Superior temporal gyrus (tissue), 1 donor: Measurements from ENCODE around the gene S1PR1.
A peak's percentile ranks its signal among the peaks of the same experiment; 100 is the strongest.
"Not testable (repeated sequence)": the region's sequence is repeated elsewhere in the genome, so short reads cannot be mapped to it uniquely, and the experiment has no call there.

Source experiments
- DNase-seq: peaks from one replicate; pipeline ENCODE4 v3.0.0-alpha.2; 2016; ENCODE audit errors: extremely low spot score

The S1PR1 gene

DNA sequence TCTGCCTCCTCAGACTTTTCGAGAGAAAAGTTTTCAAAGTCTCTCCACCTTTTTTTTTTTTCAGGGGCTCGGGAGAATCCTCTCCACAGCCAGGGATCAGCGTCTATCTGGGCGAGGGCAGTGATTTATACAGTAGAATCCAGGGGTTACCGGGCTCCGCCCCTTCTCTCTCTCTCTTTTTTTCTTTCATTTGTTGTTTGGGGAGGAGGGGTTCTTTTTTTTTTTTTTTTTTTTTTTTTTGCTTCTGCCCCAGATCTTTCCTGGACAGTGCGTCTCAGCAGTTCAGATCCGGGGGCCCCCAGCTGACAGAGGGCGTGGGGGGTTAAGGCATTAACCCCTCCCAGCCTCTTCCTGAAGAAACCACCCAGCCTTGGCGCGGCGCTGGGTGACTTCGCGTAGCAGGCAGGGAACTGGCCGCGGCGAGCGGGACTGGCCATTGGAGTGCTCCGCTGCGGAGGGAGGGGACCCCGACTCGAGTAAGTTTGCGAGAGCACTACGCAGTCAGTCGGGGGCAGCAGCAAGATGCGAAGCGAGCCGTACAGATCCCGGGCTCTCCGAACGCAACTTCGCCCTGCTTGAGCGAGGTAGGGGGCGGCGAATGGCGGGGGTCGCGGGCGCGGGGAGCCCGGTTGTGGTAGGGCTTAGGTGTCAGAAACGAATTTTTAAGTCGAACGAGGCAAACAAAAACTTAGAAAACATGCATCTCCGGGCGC lies at the start of gene S1PR1:
TSS of gene S1PR1 (plus strand) at position 504 of the 713 bp plus-strand sequence. CDS start 1,966 bp downstream, outside the sequence.
- no peak for DNase-seq

GRCh38 chr1:101187297-101187696 lies 49.5 kb upstream of the S1PR1 start:
- no peak for DNase-seq

DNA sequence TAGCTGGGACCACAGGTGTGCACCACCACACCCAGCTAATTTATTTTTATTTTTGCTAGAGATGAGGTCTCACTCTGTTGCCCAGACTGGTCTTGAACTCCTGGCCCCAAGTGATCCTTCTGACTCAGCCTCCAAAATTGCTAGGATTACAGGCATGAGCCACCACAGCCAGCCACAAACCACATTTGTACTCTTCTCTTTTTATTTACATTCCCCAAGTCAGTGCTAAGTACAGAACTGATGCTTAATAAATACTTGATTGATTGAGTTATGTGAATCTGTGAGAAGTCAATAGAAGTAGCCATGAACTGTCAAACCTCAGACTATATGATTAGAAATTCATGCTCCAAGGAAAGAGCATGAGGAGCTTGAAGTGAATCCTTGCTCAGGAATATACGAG lies 48.5 kb upstream of the S1PR1 start:
- no peak for DNase-seq

- not testable (repeated sequence) for DNase-seq
Measured at GRCh38 chr1:101188968-101189367, 47.9 kb upstream of the S1PR1 start.

DNA sequence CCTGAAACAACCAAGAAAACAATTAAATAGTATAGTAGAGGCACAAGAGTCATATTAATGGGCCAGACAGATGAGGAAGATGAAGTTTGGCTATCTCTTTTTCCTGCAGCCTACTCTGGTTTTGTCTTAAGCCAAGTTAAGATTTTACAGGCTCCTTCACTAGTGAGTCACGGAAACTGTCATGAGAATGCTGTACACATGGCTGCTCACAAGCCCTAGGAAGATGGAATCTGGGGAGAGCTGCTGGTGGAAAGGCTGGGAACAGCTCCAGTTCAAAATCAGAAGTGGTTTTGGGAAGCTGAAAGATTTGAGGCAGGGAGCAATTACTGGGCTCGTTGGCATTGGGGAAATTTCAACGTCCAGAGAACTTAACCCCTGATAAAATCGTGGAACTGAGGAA lies 46.4 kb upstream of the S1PR1 start:
- DNase-seq: no peak

DNA sequence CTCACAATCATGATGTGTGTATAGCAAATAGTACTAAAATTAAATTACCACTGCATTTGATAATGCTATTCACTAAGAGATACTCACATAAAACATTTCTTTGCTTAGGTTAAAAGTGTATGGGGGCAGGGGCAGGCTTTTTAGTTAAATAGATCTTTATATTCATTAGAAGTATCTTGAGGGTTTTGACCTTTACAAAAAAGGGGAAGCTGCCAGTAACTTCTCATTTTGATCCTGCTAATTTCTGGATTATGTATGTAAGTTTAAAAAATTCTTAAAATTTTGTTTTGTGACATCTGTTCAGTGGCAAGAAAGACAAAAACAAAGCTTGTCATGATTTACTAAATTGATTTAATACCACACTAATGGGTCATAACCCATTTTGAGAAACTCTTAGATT lies 45.8 kb upstream of the S1PR1 start:
- no peak for DNase-seq

- DNase-seq: no peak
Measured at GRCh38 chr1:101193733-101194169, 43.1 kb upstream of the S1PR1 start.

DNA sequence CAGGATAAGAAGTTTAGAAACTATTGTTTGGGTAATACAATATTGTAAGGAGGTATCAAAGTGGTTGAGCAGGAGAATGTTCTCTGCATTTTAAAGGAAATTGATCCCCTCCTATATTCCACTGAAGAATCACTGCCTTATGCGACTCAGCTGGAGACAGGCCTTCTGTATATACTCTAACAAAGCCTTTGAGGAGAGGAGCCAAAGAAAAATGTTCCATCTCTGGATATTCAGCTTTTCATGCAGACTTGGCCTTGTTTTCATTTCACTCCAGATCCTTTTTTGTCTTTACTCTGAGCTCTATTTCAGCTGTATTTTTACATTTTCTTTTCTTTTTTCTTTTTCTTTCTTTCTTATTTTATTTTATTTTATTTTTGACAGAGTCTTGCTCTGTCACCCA lies 42.1 kb upstream of the S1PR1 start:
- no peak for DNase-seq

DNA sequence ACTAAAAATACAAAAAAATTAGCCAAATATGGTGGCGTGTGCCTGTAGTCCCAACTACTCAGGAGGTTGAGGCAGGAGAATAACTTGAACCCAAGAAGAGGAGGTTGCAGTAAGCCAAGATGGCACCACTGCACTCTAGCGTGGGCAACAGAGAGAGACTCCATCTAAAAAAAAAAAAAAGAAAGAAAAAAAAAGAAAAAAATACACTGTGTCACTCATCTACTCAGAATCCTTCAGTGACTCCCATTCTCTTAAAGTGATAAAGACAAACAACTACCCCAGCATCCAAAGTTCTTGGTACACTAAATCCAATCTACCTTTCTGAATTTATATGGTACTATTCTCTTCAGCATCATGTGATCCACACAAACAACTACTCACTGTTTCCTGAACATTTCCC lies 40.2 kb upstream of the S1PR1 start:
- DNase-seq: no peak

DNA sequence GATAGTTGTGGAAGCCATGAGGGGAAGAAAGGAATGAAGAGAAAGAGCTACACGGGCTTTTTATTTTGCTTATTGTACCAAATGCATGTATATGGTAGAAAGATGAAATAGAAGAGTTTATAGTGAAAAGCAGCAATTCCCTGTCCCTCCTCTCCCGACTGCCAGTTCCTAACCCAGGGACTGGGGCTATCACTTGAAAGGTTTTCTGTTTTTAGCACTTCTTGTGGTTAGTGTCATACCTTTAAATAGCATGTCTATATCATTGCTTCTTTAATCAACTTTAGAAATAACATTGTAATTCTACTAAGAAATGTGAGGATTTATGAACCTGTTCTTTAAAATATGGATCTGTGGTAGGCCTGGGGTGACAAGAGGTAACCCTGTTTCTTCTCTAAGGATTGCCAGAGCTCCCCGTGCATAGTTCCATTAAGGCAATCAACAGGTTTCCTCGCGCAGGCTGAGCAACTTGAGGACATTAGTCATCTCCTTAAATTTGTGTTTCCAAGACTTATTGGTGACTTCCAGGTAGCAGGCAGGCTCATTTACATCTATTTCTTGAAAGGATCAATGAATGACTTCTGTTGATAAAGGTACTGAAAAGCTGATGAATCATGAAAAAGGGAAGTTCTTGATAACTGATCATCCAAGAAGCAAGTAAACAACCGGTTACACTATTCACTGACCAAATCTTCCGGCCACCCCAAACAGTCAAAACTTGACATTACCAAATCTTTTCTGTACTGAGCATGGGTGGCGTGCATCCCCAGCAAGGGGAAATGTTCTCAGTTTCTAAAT lies 37.8 kb upstream of the S1PR1 start:
- DNase-seq: no peak

DNA sequence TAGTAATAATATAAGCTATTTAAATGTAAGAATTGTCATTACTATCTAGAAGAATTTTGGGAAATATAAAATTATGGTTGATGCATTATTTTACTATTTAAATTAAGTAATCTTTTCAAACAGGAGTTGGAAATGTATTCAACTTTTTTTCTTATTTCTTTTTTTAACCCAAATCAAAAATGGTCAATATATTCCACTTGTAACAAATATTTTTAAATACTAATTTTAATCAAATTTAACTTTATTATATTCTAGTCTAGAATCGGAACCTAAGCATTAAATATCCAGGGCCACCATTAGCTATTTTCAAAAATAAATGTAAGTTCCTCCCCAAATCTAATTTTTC lies 37.2 kb upstream of the S1PR1 start:
- DNase-seq: no peak

GRCh38 chr1:101200513-101200912 lies 36.3 kb upstream of the S1PR1 start:
- no peak for DNase-seq

GRCh38 chr1:101203820-101204540 lies 32.8 kb upstream of the S1PR1 start:
- DNase-seq: no peak

DNA sequence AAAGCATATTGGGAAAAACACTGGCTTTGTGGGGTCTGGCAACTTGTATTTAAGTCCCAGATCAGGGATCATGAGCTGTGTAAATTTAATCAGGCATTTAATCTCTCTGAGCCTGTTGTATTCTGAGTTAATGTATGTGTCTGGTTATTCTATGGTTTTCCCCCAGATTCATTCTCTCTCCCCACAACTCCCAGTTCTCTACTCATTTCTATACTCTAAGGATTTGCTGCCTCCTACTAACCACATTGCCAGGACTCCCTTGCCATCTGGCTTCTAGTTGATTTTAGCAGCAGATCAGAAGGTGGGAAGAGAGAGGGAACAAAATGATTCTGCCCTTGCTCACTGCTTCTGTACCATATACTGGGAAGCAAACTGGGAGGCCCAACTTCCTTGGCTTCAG lies 31.4 kb upstream of the S1PR1 start:
- DNase-seq: peak; percentile 57

DNA sequence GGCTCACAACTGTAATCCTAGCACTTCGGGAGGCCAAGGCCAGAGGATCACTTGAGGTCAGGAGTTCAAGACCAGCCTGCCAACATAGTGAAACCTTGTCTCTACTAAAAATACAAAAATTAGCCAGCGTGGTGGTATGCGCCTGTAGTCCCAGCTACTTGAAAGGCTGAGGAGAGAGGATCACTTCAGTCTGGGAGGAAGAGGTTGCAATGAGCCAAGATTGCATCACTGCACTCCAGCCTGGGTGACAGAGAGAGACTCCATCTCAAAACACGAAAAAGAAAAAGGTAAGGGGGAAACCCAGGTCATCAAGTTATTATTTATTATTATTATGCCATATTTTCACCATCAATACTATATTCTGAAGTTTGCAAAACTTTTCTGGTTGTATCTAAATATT lies 30.7 kb upstream of the S1PR1 start:
- DNase-seq: not testable (repeated sequence)

- not testable (repeated sequence) for DNase-seq
Measured at GRCh38 chr1:101207271-101207670, 29.5 kb upstream of the S1PR1 start.

DNA sequence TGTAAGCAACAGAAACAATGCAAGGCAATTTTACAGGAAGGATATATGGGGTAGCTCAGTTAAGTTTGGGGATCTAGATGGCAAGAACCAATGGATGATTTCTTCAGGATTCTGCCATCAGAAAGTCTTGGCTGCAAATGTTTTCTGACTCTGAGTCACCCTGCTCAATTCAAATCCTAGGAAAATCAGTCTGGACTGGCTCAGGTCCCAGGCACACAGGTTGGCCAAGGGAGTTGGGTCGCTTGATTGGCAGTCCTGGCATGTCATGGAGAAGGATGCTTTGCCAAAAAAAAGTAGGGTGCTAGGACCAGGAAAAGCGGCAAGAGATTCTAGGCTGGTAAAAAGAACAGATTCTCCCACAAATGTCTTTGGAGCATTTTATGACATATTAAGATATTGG lies 28.9 kb upstream of the S1PR1 start:
- DNase-seq: peak; percentile 48

GRCh38 chr1:101215363-101216011 lies 21.3 kb upstream of the S1PR1 start:
- DNase-seq: no peak

GRCh38 chr1:101216623-101217022 lies 20.2 kb upstream of the S1PR1 start:
- DNase-seq: no peak

GRCh38 chr1:101217148-101217547 lies 19.7 kb upstream of the S1PR1 start:
- no peak for DNase-seq

GRCh38 chr1:101218968-101219367 lies 17.9 kb upstream of the S1PR1 start:
- DNase-seq: not testable (repeated sequence)
